A172 (cell line): Measurements from ENCODE around the gene TEX19. TPM values are rescaled to one million over a fixed set of nuclear protein-coding genes. Genes with fewer than 3 reads are reported as not detected.

Experiments
- DNase-seq: peaks from one replicate; pipeline ENCODE4 v3.0.0-alpha.2; 2015; ENCODE audit warnings: low spot score
- total RNA-seq: library from RNA; depleted of rRNA; stranded (reverse); fragments of >200 nt; shearing (Covaris generic); gene quantifications from 2 replicates; pipeline ENCODE4 v1.2.3, GENCODE V29; 2014

Gene TEX19
- total RNA-seq, 1 experiment from 2014 or later: not detected

DNA sequence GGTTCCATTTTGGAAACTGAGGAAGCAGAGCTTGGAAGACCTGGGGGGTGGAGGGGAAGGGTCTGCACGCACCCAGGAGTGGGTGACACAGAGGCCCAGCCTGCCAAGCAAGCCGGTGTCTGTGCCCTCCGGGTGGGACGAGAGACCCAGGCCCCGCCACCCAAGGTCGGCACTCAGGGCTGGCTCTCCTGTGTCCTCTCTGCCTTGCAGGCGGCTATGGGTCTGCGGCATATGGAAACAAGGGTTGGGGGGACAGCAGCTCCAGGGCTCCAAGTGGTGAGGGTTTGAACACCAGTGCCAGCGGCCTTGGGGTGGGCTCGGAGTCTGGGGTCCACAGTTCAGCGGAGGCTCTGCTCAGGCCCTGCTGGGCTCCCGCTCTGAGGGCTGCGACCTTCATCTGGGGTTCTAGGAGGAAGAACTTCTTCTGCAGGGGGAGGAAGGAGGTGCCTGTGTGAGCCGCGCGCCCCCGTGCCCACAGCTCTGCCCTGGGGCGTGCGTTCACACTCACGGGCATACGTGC, 37.0 kb upstream of the TEX19 start:
- DNase-seq: no peak

DNA sequence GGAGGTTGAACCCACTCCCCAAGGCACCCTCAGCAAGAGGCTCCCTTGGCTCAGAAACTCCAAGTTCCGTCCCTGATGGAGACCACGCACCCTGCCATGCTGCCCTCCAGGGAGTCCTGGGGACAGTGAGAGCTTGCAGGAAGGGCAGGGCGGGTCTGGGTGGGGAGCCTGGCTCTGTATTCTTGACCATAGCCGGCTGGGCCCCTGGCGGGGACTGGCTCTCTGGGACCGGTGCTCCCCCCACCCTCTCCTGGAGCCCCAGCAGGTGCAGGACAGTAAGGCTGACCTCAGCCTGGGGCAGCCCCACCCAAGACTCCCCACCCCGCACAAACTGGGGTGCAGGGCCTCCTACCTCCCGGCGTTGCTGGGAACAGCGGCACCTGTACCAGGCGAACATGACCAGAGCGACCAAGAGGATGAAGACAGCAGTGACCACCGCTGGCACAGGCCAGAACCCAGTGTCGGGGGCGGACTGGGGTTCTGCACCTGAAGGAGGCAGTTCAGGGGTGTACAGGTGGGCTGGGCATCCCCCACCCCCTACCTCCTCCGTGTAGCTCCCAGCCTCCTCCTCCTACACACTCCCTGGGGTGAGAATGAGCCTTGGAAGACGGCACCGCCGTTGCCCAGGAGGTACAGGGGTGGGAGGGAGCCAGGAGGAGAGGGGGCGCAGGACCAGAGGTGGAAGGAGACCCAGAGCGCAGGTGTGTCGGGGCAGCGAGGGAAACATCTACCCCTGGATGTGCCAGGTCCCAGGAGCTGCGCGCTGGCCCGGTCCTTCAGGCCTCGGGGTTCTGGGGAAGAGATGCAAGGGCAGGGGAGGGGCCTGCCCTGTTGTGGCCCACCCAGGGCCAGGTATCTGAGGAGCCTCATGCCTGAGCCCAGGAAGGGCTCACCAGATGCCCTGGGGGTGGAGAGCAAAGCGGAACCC, 36.3 kb upstream of the TEX19 start:
- no peak for DNase-seq

DNA sequence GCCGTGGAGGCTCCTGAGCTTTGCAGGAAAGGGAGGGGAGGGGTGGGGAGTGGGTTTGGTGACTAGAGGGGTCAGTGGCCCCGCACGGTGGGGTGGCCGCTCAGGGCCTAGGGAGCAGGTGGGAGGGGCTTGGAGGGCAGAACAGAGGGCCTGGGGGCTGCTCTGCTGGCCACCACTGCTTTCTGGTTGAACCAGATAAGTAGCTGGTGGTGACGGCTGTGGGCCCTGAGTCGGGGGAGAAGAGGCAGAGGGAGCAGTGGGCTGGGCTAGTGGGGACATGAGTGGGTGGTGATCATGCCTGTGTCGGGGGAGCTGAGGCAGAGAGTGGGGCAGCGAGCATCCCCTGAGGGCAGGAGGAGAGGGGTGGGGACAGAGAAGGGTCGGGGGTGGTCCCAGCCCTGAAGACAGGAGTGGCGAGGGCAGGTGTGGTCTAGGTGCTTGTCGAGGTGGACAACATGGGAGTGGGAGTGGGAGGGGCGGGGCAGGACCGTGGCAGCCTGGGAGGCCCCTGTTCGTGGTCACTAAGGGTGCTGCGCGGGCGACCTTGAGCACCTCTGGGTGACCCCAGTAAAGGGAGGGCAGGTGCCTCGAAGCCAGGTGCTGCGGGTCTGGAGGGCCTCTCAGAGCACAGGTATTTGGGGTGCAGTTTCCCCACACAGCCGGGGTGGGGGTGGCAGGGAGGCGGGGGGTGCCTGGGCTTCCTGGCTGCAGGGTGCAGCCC, 35.4 kb upstream of the TEX19 start:
- no peak for DNase-seq

DNA sequence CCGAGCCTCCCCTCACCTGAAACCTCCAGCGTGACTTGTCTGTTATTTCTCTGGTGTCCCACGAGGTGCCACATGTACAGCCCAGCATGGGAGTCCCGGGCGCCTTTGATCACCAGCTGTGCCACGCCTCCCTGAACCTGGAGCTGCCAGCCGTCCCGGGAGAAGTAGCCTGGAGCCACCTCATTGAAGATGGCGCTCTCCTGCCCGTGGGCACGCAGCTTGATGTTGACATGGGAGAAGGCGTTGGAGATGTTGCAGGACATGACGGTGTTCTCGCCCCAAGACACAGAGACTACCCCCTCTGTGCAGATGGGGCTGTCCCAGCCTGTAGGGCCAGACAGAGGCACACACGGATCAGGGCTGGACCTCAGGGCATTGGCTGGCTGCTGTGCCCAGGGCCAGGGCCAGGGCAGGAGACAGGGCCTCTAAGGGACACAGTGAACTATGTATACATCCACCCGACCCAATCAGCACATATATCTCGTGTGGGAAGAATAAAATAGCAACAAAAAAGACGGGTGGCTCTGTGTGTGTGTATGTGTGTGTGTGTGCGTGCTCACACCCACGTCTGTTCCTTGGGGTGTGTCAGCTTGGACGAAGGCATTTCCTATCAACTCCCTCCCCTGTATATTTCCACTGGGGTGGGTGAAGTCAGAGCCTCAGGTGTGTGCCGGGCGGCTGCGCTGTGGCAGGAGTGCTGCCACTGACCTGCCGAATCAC, 34.3 kb upstream of the TEX19 start:
- DNase-seq: no peak

DNA sequence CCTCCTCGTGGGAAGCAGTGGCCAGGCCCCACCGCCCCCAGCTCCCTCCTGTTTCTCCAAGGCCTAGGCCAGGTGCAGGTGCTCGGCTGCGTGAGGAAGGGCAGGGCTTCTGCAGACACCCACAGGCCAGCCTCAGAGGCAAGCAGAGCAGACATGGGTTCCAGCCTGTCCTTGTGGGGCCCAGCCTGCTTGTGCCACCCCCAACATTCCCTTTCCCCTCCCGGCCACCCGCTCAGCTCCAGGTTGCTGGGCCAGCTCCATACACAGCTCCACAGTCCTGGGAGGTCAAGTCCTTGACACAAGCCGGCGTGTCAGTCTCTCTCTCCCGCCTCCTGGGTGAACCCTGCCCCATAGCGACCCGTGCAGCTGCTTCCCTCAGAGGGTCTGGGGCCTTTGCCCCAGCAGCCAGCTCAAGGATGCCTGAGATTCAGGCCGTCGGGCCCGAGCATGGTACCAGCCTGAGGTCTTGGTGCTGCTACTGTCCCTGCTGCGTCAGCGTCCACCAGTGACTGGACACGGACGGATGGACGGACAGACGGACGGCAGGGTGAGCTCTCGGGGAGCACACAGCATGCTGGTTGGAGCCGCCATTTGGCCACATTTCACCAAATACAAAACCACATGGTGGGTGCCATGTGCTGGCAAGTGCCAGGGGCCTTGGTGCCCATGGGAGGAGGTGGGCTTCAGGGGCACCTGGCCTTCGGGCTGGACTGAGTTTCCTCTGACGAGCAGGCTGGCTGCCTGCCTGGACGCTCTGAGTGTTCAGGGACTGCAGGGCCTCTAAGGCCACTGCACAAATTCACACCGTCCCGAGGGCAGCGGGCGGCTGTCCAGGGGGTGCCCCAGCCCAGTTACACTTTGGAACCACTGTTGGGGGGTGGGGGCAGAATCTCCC, 33.5 kb upstream of the TEX19 start:
- no peak for DNase-seq

DNA sequence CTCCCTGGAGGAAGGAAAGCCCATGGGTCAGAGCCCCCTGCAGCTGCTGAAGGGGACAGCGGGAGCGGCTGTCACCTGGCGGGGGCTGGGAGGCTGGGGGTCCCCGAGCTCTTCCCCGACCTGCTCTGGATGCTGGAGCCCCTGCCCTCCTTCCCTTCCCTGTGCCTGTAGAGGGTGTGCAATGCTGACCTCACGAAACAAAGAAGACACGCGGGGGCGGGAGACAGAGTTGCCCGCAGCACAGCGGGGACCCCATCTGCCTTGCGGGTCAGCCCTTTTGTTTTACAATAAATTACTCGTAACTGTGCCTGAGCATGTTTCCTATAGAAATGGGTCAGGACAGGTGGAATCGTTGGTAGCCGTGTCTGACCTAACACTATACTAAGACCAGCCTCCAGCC, 31.8 kb upstream of the TEX19 start:
- DNase-seq: no peak

DNA sequence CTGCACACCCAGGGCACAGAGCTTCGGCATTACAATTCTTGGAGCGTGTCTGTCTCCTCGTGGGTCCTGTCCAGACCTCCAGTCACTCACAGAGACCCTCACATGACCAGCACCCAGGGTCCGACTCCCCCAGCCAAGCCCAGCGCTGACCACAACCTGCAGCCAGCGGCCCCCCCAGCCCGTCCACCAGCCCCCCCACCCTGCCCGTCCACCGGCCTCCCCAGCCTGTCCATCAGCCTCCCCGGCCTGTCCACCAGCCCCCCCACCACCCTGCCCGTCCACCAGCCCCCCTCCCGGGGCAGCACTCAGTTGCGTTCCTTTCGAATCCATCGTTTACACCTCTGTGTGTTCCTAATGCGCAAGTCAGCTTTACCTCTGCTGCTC, 31.3 kb upstream of the TEX19 start:
- no peak for DNase-seq

DNA sequence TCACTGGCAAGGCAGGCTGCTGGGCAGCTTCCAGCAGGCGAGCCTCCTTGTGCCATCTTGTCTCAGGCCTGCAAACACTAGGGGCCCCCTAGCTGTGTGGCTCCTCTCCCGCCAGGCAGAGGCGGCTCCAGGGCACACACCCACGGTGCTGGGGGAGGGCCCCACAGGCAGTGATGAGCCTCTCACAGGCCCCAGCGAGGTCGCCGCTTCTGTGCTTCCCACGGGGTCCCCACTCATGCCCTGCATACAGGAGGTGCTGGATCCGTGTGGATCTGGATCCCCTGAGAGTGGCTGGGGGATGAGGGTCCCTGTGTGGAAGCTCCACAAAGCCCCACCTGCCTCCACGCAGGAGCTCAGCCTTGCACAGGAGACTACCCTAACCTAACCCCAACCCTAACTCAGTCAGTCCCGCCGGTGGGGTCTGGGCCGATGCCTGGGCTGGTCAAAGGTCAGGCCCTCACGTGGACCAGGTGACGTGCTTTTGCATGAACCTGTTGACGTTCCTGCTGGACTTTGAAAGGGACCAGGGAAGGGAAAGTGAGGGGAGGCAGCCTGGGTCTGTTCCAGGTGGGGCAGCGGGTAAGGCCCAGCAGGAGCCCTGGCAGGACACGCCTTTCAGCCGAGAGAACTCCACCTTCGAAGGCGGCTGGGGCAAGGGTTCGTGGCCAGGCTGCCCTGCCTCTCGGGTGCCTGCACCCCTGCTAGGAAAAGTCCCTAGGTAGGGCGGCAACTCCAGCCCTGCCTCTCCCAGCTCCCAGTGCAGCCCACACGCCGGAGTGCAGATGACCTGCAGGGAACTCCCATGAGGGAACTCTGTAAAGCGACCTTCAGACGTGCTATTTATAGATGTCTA, 30.7 kb upstream of the TEX19 start:
- no peak for DNase-seq

DNA sequence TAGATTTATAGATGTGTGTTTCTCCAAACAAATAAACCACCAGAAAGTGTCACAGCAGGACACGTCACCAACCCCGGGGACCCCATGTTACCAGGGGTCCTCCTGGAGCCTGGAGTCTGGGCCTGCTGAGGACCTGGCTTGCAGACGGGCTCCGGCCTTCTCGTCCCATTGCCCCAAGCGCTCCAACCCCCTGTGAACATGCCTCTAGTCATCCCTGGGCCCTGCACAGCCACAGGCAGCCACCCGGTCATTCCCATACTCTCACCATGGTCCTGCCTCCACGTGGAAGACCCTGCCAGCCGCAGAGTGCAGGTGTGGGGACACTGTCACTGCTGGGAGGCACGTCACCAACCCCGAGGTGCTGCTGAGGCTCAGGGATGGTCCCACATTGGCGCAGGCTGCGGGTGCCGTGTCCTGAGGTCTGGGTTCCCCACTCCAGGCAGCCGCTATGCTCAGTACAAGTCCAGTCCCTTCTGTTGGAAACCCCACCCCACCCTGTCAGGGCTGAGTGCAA, 30.0 kb upstream of the TEX19 start:
- DNase-seq: no peak

DNA sequence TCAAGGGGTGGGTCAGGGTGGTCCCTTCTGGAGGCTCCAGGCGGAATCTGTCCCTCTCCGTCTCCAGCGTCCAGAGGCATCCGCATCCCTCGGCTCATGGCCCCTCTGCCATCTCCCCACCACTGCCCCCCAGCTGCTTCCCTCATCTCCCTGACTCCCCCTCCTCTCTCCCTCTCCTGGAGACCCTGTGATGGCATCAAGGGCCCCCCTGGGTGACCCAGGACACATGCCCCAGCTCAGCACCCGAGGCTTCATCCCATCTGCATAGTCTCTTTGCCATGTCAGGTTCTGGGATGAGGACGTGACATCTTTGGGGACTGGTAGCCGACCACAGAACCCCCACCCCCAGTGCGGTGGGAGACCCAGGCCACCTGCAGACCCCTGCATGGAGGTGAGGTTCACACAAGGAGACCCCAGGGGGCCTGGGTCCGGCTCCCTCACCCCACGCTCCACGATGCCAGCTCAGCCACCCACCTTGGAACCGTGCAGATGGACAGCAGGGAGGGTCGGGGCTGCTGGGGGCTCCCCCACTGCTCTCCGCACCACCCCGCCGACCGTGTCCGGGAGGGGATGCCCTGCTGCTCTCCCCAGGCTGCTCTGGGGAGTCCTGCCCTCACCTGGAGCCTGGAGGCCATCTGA, 29.2 kb upstream of the TEX19 start:
- no peak for DNase-seq

DNA sequence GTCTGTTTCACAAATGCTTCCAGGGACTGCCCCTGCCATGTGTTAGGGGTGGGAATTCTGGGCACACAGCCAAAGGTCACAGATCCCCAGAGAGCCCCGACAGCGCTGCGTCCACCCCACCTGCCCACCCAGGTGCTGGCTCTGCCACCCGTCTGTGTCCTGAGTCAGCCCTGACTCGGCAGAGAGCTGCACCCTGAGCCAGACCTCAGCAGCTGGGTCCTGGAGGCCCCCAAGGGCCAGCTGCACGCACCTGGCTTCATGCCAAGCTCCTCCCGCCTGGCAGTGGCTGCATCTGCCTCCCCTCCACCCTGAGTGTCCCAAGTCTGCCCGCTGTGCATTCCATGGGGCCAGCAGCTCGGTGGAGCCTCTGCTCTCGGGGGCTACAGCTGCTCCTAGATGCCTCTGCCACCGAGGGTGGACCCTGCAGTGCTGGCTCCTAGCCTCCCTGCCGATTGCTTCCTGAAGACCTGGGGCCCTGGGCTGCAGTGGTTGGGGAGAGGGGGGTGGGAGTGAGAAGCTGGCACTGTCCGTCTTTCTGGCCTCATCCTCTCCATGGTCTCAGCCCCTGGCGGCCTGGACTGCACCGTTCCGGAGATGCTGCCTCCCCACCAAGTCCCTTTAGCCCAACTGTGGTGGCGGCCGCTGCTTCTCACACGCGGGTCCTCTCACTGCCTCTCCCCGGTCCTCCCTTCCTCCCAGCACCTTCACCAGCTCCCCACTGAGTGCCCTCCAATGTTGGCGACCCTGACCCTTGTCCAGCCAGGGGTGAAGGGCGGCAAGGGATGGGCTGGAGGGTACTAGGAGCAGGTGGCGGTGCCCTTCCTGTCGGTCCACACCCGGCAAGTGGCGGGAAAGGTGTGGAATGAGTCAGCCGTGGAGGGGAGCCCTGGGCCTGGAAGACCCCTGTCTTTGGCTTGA, 28.5 kb upstream of the TEX19 start:
- peak; percentile 71 for DNase-seq

DNA sequence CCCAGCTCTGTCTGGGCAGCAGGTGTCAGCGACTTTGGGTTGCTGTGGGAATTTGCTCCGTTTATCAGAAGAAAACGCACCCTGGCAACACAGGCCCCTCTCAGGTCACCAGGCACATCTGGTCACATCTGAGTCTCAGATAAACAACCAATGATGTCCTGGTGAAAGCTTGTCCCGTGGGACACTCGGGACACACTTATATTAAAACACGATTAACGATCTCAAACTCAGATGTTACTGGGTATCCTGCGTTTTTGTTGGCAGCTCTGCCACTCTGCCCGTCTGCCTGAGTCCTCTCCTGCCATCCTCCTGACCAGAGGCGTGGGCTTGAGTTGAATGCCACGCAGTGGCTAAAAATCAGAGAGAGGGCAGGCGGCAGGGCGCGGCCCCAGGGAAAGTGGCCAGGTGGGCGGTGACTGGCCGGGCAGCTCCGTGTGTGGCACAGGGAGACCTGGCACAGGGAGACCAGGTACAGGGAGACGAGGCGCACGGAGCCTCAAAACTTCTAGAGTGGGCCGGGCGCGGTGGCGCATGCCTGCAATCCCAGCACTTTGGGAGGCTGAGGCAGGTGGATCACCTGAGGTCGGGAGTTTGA, 27.6 kb upstream of the TEX19 start:
- no peak for DNase-seq

DNA sequence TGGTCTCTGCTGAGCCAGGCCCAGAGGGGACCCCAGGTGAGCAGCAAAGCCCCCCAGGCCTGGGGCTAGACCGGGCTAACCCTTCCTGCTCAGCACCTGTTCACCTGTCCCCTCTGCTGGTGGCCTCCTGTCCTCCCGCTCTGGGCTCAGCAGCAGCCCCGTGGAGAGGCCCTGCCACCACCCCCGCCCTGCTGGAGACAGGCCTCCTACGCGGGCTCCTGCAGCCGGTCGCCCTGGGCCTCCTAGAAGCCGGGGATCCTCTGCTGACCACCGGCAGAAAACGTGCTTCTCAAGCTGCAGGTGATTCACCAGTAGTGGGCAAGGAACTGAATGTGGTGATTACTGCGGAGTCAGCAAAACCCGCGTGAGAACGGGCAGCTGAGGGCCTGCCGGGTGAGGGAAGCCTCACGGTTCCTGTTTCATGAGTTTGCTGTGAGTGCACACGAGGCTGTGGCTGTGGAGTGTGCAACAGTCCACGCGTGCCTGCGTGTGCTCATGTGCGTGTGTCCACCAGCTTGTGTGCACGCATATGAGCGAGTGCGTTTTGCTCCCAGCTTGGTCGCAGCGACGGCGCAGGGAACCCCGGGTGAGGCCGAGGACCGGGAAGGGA, 26.3 kb upstream of the TEX19 start:
- no peak for DNase-seq

DNA sequence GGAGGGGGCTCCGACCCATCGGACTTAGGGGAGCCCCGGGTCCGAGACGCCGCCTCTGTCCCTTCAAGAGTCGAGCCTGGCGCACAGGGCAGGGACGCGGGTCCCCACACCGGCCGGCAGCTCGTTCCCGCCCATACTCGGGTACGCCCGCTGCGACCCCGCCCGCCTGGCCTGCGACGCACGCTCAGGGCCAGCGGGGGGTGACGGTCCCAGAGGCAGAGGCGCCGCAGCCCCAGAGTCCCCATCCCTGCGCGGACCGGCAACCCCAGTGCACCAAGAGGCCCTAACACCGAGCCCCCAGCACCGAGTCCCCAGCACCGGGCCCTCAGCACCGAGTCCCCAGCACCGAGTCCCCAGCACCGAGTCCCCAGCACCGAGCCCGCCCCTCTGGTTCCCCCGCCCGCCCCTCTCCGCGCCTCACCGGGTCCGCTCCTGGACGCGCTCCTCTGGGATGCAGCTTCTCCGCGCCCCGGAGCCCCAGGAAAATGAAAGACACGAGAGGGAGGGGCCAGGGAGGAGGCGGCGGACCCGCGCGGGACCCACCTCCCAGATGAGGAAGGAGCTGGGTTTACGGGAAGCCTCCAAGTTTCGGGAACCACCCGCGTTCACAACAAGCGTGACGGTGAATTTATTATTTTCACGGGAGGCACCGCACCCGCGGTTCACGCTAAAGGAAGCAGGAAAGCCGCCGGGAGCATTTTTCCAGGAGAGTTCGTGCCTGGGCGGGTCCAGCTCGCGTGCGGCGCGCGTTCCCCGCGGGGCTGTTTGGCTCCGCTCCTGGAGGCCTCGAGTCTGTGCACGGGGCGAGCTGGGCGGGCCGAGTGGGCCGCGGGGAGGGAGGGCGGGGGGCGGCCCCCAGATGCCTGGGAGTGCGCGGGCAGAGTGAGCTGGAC, 25.5 kb upstream of the TEX19 start, which contains the start of gene SECTM1:
TSS of gene SECTM1 (minus strand) at position 488 of the 893 bp plus-strand sequence. CDS start 6,526 bp downstream, outside the sequence.
- no peak for DNase-seq

DNA sequence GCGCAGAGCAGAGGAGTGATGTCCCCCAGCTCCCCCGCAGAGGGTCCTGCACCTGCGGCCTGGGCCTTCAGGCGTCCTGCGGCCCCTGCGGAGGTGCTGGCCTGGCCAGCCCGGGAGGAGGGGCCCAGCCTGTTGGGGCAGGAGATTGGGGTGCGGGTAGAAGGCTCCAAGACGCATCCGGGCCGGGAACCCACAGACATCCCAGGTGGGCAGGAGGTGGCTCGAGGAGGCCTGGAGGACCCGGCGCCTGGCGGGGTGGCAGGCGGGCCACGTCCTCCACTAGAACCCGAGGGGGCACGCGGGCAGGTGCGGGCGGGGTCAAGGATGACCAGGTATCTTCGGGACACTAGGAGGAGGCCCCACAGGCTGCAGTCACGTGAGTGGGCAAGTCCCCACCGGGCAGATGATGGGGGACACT, 24.8 kb upstream of the TEX19 start:
- no peak for DNase-seq
